Measurements from ENCODE around the gene ISL2.
A peak's percentile ranks its signal among the peaks of the same experiment; 100 is the strongest.

The ISL2 gene

DNA sequence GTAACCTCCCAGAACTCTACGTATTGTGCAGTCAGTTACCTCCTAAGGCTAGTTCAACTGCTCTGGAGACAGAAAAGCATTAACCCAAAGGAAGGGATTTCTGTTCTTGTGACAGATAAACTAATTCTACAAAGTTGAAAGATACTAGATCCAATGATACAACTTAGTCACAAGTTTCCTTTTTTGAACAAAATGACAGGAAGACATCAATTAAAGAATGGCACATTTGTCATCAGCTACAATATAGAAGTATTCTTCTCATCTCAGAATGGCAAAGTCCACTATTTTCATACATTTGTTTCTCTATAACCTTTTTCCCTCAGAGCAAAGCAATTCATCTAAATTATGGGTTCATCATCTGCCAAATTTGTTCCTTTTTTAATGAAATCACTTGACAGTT is 43.7 kb downstream of the ISL2 start:
- DNase-seq: no peak

DNA sequence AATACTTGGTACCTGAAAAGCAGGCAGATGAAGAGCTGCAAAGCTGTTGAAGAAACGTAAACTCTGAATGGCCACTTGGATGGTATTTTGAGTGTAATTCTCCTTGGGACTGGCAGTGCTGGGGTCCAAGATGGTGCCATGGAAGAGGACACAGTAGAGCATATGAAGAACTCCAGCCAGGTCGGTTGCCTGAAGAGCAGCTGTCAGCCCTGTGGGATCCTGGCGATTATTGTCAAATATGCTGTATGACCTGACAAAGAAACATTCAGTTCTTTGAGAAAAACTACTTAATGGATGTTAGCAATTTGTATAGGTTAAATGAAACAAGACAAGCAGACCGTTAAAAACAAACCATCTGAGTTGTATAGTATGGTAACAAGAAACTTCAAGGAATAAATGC is 44.8 kb downstream of the ISL2 start:
- DNase-seq: peak; percentile 19

DNA sequence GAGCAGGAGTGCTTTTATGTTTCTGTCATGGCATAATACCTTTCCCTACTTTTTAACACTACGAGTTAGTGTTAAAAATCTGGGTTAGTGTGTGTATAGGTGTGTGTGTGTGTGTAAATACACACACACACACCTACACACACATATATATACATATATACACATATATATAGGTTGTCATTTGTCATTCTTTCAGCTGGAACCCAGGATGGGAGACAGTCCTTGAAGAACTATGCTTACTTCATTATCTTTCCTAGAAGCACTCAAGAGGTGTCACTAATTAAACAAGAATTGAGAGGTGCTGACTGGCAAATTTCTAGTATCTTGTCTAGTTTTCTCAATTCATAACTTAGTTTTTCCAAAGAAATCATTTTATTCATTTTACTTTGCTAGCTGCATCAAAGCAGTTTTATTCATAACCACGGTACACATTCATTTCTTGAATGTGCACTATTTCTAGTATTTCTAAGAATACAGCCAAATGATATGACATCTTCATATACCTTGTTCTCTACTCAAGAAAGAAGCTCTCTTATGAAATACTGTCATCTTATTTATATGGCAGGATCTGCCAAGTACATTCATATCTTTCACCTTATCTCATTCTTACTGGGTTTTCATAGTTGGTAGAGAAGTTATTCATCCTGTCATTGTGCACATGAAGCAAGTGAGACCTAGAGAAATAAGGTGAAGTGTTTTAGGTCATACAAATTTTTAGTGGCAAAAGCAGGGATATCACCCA is 46.6 kb downstream of the ISL2 start:
- no peak for DNase-seq

DNA sequence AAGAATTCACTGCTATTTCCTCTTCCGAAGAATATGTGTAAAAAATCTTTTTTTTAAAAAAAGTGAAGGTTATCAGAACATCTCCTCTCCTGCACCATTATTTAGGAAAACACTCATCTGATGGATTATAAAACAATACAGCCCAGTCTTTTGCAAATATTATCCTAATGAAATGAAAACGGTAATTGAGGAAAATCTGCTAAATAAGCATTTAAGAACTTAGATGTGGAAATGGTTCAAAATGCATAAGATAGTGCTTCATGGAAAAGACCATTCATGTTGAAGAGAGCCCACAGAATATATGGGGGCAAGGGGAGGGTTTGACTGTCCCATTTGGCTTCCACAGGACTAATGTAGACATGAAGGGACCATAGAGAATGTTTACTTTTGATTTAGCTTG is 47.8 kb downstream of the ISL2 start:
- no peak for DNase-seq

DNA sequence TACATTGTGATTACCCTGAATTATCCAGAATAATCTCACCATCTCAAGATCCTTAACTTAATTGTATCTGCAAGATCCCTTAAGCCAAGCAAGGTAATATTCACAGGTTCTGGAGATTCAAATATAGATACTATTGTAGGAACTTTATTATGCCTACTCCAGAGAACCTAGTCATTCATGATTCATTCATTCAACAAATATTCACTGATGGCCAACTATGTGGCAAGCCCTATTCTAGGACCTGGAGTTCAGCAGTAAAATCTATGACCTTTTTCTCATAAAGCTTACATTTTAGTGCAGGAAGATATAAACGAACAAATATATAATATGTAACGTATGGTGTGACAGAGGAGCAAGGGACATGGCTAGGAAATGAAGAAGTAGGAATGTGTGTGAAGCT is 49.6 kb downstream of the ISL2 start:
- no peak for DNase-seq

DNA sequence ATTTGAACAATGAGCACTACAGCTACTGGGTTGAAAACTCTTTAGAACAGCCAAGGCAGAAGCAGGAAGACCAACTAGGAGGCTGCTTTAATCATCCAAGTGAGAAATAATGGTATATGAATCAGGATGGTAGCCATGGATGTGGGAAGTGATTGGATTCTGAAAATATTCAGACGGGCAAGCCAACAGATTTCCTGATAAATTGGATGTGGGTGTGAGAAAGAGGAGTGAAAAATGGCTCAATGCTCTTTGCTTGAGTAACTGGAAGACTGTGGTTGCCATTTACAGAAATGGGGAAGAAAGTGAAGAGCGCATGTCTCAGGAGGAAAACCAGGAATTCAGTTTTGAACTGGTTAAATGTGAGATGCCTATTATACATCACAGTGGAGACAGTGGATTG is 50.4 kb downstream of the ISL2 start:
- no peak for DNase-seq

DNA sequence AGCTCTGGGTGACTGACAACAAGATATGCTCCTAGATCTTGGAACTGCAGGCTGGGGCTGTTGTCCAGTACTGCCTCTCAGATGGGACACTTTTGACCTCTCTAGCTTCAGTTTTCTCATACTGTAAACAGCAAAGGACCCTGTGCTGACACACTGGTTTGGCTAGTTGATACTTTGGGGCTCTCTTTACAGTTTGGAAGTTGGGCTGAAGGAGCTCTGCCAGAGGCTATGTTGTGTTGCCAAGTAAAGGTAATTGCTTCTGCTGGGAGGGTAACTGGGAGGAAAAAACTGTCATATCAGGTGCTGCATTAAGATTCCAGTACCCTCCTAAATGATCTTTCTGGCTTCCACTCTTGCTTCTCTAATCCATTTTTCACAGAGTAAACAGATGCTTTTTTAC is 54.0 kb downstream of the ISL2 start:
- DNase-seq: no peak

- DNase-seq: no peak
These were observed 54.7 kb downstream of the ISL2 start for GRCh38 chr15:76391309-76391708.

DNA sequence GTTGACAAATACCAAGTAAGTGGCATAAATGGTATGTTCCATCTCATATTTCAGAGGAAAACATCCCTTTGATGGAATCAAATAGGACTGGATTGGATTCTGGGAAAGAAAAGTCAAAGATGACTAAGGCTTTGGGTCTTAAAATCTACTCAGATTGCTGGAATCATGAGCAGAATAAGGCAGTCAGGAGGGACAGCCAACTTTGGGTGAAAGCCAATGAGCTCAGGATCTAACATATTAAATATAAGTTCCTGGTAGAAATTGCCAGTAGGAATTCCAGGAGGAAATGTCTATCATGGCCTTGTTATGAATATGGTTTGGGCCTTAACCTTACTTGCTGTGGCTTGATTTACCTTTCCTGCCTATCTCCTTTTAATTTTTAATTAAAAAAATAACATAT is 55.3 kb downstream of the ISL2 start:
- no peak for DNase-seq
